ENCODE results near the gene POU6F2.
"Not testable (repeated sequence)": the region's sequence is repeated elsewhere in the genome, so short reads cannot be mapped to it uniquely, and the experiment has no call there.

POU6F2 gene

GRCh38 chr7:39194388-39194787 lies 216.7 kb downstream of the POU6F2 start:
- DNase-seq = not testable (repeated sequence)

GRCh38 chr7:39195967-39196366 lies 218.3 kb downstream of the POU6F2 start:
- DNase-seq = no peak

- DNase-seq = no peak
These were observed 220.1 kb downstream of the POU6F2 start for GRCh38 chr7:39197831-39198230.

- DNase-seq = no peak
These were observed 220.8 kb downstream of the POU6F2 start for GRCh38 chr7:39198556-39198955.

- no peak for DNase-seq
These were observed 221.3 kb downstream of the POU6F2 start for GRCh38 chr7:39199006-39199405.

GRCh38 chr7:39199951-39200350 lies 222.2 kb downstream of the POU6F2 start:
- DNase-seq = no peak

GRCh38 chr7:39202041-39202440 lies 224.3 kb downstream of the POU6F2 start:
- no peak for DNase-seq

- DNase-seq = no peak
These were observed 232.7 kb downstream of the POU6F2 start for GRCh38 chr7:39210362-39210761.

- DNase-seq = no peak
These were observed 233.9 kb downstream of the POU6F2 start for GRCh38 chr7:39211581-39211980.

GRCh38 chr7:39212876-39213275 lies 235.2 kb downstream of the POU6F2 start:
- no peak for DNase-seq

GRCh38 chr7:39217783-39218182 lies 240.1 kb downstream of the POU6F2 start:
- no peak for DNase-seq

- no peak for DNase-seq
These were observed 242.2 kb downstream of the POU6F2 start for GRCh38 chr7:39219869-39220268.

- DNase-seq = no peak
These were observed 244.2 kb downstream of the POU6F2 start for GRCh38 chr7:39221901-39222300.

- no peak for DNase-seq
These were observed 251.2 kb downstream of the POU6F2 start for GRCh38 chr7:39228946-39229345.

GRCh38 chr7:39233851-39234529 lies 256.3 kb downstream of the POU6F2 start:
- no peak for DNase-seq

GRCh38 chr7:39238234-39238869 lies 260.6 kb downstream of the POU6F2 start:
- peak; percentile 44 for DNase-seq

- no peak for DNase-seq
These were observed 263.2 kb downstream of the POU6F2 start for GRCh38 chr7:39240864-39241263.

GRCh38 chr7:39247576-39247975 lies 269.9 kb downstream of the POU6F2 start:
- no peak for DNase-seq

GRCh38 chr7:39248041-39248691 lies 270.5 kb downstream of the POU6F2 start:
- DNase-seq = no peak

- DNase-seq = no peak
These were observed 271.0 kb downstream of the POU6F2 start for GRCh38 chr7:39248692-39249090.

- DNase-seq = no peak
These were observed 272.0 kb downstream of the POU6F2 start for GRCh38 chr7:39249635-39250152.

GRCh38 chr7:39252916-39253315 lies 275.2 kb downstream of the POU6F2 start:
- no peak for DNase-seq

- DNase-seq = no peak
These were observed 281.8 kb downstream of the POU6F2 start for GRCh38 chr7:39259391-39260003.

Data from NCI-H1105 (cell line).